ENCODE data around the gene EDN1.
"Not testable (repeated sequence)": the region's sequence is repeated elsewhere in the genome, so short reads cannot be mapped to it uniquely, and the experiment has no call there.

EDN1 gene

DNA sequence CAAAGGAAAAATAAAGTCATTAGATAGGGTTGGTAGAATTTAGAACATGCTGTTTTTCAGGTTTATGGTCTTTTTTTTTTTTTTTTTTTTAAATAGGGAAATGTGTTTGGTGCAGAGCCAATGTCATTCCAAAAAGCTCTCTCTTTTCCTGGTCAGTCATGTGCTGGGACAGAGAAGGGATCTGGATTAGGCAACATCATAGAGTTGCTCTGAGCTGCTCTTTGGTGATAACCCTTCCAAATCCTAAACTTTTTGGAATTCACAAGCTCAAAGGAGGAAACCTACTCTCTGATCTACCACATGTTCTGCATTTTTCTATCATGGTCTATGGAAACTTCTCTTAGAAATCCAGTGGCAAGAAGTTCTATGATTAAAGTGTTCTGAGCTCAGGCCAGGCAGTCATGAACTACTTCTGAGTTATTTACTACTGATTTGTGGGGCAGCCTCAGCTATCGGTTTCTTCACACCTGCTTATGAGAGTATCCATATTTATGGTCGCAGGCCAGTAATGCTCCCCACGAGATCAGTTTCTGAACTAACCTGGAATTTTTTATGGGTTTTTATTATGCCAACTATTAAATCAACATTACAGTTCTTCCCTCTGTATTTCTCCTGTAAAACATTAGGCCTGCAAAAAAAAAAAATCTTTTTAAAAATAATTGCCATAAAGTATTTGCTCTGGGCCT is 4.8 kb downstream of the EDN1 start:
- no peak for DNase-seq (ENCODE audit: low read depth)

GRCh38 chr6:12295558-12296254 is 5.5 kb downstream of the EDN1 start:
- DNase-seq (ENCODE audit: low read depth), result no peak

DNA sequence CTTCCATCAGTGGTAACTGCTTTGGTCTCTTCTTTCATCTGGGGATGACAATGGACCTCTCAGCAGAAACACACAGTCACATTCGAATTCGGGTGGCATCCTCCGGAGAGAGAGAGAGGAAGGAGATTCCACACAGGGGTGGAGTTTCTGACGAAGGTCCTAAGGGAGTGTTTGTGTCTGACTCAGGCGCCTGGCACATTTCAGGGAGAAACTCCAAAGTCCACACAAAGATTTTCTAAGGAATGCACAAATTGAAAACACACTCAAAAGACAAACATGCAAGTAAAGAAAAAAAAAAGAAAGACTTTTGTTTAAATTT is 6.1 kb downstream of the EDN1 start:
- DNase-seq (ENCODE audit: low read depth), result peak; percentile 70

- no peak for DNase-seq (ENCODE audit: low read depth)
These were observed 6.4 kb downstream of the EDN1 start for GRCh38 chr6:12296604-12297003.

- DNase-seq (ENCODE audit: low read depth), result no peak
These were observed 7.3 kb downstream of the EDN1 start for GRCh38 chr6:12297363-12298016.

DNA sequence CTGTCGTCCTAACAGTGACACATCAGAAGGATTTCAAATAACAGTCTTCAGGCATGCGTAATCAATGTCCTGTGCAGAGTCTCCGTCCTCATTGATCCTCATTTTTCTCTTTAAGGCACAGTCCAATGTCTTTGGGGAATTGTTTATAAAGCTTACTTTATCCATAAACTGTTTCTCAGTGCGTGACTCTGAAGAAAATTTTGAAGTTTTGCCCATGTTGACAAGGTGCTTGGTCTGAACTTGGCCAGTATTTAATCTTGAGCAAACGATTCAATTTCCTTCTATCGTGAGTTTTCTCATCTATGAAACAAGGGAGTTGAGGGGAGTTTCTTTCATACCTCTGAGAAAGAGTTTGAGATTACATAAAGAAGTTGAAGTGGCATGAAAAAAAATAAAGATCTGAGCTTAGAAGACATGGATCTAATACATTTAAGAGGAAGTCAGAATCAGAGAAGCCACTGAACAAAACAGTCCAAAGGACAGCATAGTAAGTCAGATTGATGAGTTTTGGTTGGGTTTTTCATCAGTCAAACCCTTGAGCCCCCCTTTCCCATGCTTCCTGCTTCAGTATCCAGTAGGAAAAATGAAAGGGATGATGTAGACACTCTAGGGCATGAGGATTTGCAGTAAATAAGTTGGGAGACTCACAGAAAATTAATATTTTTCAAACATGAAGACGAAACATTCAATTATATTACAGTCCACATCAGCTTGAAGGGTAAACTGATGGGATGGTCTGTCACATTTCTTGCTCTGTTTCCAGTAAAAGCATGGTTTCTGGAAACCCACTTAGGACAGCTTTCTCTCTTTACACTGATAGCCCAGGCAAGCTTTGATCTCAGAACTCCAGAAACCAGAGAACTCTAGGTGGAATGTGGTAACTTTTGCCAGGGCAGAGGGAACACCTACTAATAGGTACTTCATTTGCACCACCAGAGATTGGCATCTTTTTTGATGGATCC is 8.1 kb downstream of the EDN1 start:
- no peak for DNase-seq (ENCODE audit: low read depth)

DNA sequence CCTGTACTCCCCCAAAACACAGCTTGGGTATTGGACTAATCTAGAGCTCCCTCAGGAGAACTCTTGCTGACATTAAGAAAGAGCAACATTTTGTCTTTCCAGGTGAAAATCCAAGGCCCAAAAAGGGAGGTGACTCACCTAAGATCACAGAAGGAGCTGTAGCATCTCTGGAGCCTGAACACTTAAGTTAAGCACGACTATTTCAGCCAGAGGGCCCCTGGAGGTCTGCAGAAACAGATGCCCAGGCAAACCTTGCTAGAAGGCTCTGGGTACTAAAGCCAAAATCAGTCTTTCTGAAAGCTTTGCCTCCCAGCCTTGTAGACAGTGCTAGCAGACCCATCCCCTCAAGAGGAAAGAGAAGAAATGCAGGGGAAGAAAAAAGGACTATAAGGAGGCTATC is 8.8 kb downstream of the EDN1 start:
- no peak for DNase-seq (ENCODE audit: low read depth)

GRCh38 chr6:12301018-12301417 is 10.9 kb downstream of the EDN1 start:
- DNase-seq (ENCODE audit: low read depth), result no peak

DNA sequence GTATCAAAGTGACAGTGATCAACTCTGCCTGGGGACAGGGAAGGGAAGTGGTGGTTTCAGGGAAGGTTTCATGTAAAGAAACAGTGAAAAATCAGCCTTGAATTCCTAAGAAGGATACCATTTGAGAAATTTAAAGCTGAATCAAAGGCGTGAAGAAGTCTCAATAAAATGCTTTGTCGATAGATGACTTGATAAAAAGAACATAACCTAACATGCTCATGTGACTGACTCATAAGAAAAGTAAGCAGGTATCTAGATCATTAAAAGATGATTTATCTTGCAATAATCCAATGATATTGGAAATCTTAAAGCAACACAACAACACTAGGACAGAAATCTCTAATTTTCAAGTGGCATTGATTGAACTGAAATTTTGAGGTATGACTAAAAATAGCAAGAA is 14.3 kb downstream of the EDN1 start:
- no peak for DNase-seq (ENCODE audit: low read depth)

GRCh38 chr6:12309070-12309469 is 18.9 kb downstream of the EDN1 start:
- no peak for DNase-seq (ENCODE audit: low read depth)

DNA sequence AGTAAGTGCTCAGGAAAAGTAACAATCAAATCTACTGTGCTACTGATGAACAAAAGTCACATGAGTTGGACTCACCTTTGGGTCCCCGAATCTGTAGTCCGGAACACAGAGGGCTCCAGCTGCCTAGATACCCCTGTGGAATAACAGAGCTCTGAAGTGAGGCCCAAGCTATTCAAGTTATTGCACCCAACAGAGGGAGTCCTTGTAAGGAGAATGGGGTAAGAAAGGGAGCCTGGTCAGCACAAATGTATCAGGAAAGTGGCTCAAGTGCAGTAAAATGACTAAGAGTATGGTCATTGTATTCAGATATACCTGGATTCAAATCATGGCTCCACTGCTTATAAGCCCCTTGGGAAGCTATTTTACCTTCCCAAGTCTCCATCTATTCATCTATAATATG is 20.9 kb downstream of the EDN1 start:
- DNase-seq (ENCODE audit: low read depth), result no peak

- DNase-seq (ENCODE audit: low read depth), result no peak
These were observed 22.6 kb downstream of the EDN1 start for GRCh38 chr6:12312736-12313135.

DNA sequence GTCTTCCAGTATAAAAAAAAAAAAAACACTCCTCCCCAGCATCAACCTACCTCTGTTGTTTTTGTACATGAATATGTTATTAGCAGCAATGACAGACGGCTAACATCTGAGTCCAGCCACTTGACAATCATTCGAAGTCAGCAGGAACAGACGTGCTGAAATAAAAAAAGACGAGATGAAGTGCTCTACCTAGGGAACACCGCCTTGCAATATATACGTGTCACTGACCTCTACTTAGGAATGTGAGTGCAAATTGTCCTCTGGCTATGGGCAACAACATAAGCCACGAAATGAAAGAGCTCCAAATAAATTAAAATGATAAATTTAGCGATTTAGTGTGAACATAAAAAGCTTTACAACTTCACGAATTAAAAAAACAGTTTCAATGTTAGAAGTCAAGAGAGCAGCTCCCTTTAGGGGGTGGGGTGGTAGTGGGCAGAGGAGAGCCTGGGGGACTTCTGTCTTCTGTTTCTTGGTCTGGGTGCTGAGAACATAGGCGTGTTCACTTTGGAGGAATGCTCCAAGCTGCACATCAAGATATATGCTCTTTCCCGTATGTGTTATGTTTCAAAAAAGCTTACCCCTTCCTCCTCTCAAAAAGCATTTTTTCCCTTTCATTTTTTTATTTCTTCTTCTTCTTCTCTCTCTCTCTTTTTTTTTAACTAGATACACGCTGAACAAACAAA is 23.3 kb downstream of the EDN1 start:
- DNase-seq (ENCODE audit: low read depth), result no peak

DNA sequence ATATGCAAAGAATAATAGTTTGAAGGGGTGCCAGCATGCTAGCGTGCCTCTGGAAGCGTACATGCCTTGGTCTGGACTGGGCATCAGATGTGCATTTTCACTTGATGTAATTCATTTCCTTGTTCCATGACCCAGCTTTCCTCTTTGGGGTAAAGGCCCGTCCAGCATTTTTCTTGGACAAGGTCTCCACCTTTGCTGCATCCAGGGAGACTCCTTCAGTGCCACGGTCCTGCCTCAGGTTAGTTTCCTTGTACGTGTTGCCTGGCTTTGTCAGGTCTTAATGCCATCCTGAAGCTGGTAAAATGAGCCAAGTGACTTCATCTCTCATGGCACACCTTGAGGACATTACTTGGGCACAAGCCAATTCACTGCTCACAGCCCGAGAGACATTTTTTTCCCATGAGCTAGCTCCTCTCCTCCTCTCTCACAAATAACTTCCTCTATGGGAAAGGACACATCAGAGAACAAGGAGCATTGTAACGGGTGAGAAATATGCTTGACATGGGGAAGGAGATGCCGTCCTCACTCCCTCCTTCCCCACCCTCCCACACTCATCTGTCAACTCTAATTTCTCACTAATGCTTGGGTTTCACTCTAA is 23.9 kb downstream of the EDN1 start:
- DNase-seq (ENCODE audit: low read depth), result no peak

GRCh38 chr6:12314751-12315150 is 24.6 kb downstream of the EDN1 start:
- DNase-seq (ENCODE audit: low read depth), result no peak

DNA sequence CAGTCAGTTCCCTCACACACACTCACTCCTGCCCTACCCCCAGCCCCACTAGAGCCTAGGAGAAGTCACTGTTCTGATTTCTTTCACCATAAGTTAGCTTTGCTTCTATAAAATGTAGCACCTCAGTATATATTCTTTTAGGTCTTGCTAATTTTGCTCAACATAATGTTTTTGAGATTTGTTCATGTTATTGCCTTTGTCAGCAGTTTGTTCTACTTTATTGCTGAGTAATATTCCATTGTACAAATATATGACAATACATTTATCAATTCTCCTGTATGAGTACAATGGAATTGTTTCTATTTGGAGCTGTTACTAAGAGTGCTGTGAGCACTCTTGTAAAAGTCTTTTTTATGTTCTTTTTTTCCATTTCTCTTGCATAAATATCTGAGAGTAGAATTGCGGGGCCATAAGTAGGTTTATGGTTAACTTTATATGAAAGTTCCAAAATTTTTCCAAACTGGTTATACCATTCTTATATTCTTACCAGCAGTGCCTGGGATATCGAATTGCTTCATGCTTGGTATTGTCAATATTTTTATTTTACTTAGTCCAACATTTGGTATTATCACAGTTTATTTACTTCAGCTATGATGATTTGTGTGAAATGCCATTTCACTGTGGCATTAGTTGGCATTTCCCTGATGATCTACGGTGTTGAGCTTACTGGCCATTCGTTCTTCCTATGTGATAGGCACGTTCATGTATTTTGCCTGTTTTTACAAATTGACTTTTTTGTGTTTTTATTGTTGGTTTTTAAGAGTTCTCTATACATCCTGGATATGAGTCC is 25.3 kb downstream of the EDN1 start:
- no peak for DNase-seq (ENCODE audit: low read depth)

DNA sequence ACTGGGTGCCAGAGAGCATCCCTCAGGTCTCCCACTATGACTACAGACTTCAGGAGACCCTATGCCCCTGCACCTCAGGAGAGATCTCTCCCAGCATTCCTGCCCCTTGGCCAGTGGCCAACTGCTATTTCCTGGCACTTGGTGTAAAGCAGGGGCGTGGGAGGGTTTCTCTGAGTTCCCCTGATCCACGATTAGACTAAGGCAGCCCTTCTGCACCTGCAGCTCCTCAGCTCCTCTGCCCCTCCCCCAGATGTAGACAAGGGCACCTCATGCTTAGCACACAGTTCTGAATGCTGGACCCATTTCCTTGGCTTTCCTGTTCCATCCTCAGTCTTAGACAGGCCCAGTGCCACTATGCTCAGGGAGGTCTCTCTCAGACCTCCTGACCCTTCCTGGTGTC is 28.6 kb downstream of the EDN1 start:
- no peak for DNase-seq (ENCODE audit: low read depth)

- DNase-seq (ENCODE audit: low read depth), result not testable (repeated sequence)
These were observed 29.9 kb downstream of the EDN1 start for GRCh38 chr6:12320074-12320473.

GRCh38 chr6:12324099-12324498 is 33.9 kb downstream of the EDN1 start:
- peak; percentile 57 for DNase-seq (ENCODE audit: low read depth)

DNA sequence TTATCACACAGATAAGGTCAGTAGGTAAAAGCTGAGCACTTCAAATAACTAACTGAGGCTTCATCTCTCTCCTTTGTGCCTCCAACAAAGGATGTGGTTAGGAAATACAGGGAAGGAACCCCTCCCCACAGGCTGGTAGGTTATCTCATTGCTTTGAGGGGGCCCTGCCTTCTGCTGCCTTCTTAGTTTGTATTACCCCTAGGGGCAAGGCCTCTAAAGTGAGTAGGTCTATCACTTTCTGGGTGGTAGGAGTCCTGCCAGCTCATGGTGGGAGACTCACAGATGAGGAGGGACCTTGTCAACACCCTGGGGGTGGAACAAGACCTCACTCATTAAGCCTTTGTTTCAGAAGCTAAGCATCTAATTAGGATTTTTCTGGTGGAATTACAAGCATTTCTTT is 34.6 kb downstream of the EDN1 start:
- no peak for DNase-seq (ENCODE audit: low read depth)

- DNase-seq (ENCODE audit: low read depth), result no peak
These were observed 35.7 kb downstream of the EDN1 start for GRCh38 chr6:12325872-12326271.

Data from HS-5 (cell line).